HepG2 (cell line): ENCODE data around the gene LIME1. TPM values are rescaled to one million over a fixed set of nuclear protein-coding genes. Genes with fewer than 3 reads are reported as not detected.
A peak's percentile ranks its signal among the peaks of the same experiment; 100 is the strongest.

ENCODE experiments used
- ATRX ChIP-seq: sonication (generic); formaldehyde crosslinking; IDR thresholded peaks from 2 replicates; pipeline ENCODE4 v1.4.0; 2020; ENCODE audit warnings: missing genetic modification reagents, borderline replicate concordance
- CAMTA2 ChIP-seq: sonication (generic); formaldehyde crosslinking; IDR thresholded peaks from 2 replicates; pipeline ENCODE4 v1.4.0; 2020; ENCODE audit warnings: mild to moderate bottlenecking, missing genetic modification reagents, borderline replicate concordance
- FOXA3 ChIP-seq: IDR thresholded peaks from 2 replicates; pipeline ENCODE4 v1.6.1; 2016; ENCODE audit warnings: missing genetic modification reagents, missing compliant biosample characterization
- GZF1 ChIP-seq: sonication (generic); formaldehyde crosslinking; IDR thresholded peaks from 2 replicates; pipeline ENCODE4 v1.5.1; 2020; ENCODE audit warnings: mild to moderate bottlenecking, missing genetic modification reagents
- HOXA3 ChIP-seq: sonication (generic); formaldehyde crosslinking; IDR thresholded peaks from 2 replicates; pipeline ENCODE4 v1.5.0; 2020; ENCODE audit warnings: missing genetic modification reagents
- KDM5B ChIP-seq: sonication (generic); formaldehyde crosslinking; IDR thresholded peaks from 2 replicates; pipeline ENCODE4 v1.4.0; 2020; ENCODE audit warnings: missing genetic modification reagents, mild to moderate bottlenecking, borderline replicate concordance
- PPARG ChIP-seq: conservative IDR thresholded peaks from 2 replicates; pipeline ENCODE4 v1.6.1; 2016; ENCODE audit warnings: missing biosample characterization, missing genetic modification reagents
- TCF12 ChIP-seq, 2 experiments: fragments of 450-650 bp in 1 of 2; sonication (generic) in 1 of 2; formaldehyde crosslinking in 1 of 2; IDR thresholded peaks; 2 replicates each; pipeline versions ENCODE4 v1.6.1 to v1.8.0; 2017 to 2022; ENCODE audit warnings: antibody characterized with exemption in 1 of 2, mild to moderate bottlenecking in 1 of 2, missing genetic modification reagents in 1 of 2, moderate library complexity in 1 of 2
- TRIM24 ChIP-seq: sonication (generic); formaldehyde crosslinking; IDR thresholded peaks from 2 replicates; pipeline ENCODE4 v1.8.0; 2022; ENCODE audit warnings: mild to moderate bottlenecking, missing genetic modification reagents
- XBP1 ChIP-seq: sonication (generic); formaldehyde crosslinking; IDR thresholded peaks from 2 replicates; pipeline ENCODE4 v1.5.0; 2020; ENCODE audit warnings: missing genetic modification reagents
- ZNF317 ChIP-seq: sonication (generic); formaldehyde crosslinking; IDR thresholded peaks from 2 replicates; pipeline ENCODE4 v1.5.0; 2020; ENCODE audit warnings: mild to moderate bottlenecking, missing genetic modification reagents
- ZNF788 ChIP-seq: sonication (generic); formaldehyde crosslinking; IDR thresholded peaks from 2 replicates; pipeline ENCODE4 v1.5.0; 2020; ENCODE audit warnings: mild to moderate bottlenecking, missing genetic modification reagents, borderline replicate concordance
- polyA plus RNA-seq, 8 experiments: library from polyadenylated mRNA; depleted of rRNA in 3 of 8; stranded (reverse) in 7 of 8; unstranded in 1 of 8; fragments of >200 nt; fragmentation: Illumina TruSeq in 4 of 8; extraction: Trizol in 4 of 8; gene quantifications; 2 replicates each; pipeline versions ENCODE4 v1.2.1 to v1.2.3, GENCODE V29; 2011 to 2016; ENCODE audit warnings: low read depth in 4 of 8, missing spikeins in 1 of 8, mixed read lengths in 1 of 8; ENCODE audit not compliant: insufficient read depth in 1 of 8
- total RNA-seq, 5 experiments: library from RNA; depleted of rRNA; stranded (reverse); fragments of >200 nt; fragmentation: Illumina TruSeq; extraction: Trizol; gene quantifications; 2 replicates each; pipeline ENCODE4 v1.2.3, GENCODE V29; 2016; ENCODE audit warnings: low read depth in 1 of 5
- TF ChIP-seq, protein P1 (sequence below): sonication (generic); formaldehyde crosslinking; IDR thresholded peaks from 2 replicates; pipeline ENCODE4 v1.8.1; 2023; ENCODE audit warnings: mild to moderate bottlenecking, missing genetic modification reagents, borderline replicate concordance
- TF ChIP-seq, protein P2 (sequence below): sonication (generic); formaldehyde crosslinking; IDR thresholded peaks from 2 replicates; pipeline ENCODE4 v1.4.0; 2020; ENCODE audit warnings: missing genetic modification reagents
- TF ChIP-seq, protein P3 (sequence below): sonication (generic); formaldehyde crosslinking; IDR thresholded peaks from 2 replicates; pipeline ENCODE4 v1.5.0; 2020; ENCODE audit warnings: missing genetic modification reagents
- TF ChIP-seq, protein P4 (sequence below): sonication (generic); formaldehyde crosslinking; IDR thresholded peaks from 2 replicates; pipeline ENCODE4 v1.4.0; 2020; ENCODE audit warnings: missing genetic modification reagents
- TF ChIP-seq, protein P5 (sequence below), 2 experiments: fragments of 450-650 bp in 1 of 2; sonication (generic) in 1 of 2; formaldehyde crosslinking; IDR thresholded peaks; 2 replicates each; pipeline versions ENCODE4 v1.5.0 to v1.8.0; 2020 to 2022; ENCODE audit warnings: mild to moderate bottlenecking in 1 of 2, missing genetic modification reagents in 1 of 2

The LIME1 gene
- total and polyA plus RNA-seq, 2 of the 13 experiments (the other 11 are each of a cell fraction or from before 2014, with no cell fraction given), result 13.0 to 61.5 TPM

DNA sequence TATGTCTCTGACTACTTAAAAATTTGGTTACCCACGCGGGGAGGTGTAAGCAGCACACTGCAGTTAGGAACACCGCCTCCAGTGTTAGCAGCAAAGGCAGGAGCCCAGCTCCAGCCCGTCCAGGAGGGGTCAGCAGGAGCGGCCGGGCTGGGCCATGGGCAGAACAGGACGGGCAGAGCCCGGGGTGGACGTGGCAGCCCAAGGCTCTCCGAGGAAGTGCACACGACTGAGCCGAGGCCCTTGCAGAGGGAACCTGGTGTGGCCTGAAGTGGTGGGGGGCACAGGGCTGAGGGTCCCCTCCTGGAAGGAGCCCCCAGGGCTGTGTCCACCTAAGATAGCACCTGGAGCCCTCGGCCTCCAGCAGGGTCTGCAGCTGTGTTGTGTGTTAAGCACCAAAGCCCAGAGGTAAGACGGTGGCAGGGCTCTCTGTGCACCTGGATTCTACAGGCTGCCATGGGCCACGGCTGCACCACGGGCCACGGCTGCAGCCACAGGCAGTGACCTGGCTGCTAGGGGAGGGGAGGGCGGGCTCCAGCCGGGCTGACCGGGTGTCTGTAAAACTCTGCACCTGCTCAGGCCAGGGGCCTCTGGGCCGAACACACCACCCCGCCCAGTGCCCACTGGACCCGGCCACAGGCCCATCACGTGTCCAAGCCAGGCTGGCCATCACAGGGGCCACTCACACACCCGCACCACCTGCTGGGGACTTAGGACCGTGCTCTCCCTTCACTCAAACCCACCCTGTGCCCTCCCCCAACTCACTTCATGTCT is 9.7 kb downstream of the LIME1 start (continued):
- TF ChIP-seq ATRX (CRISPR knock-in tag) (no peak), CAMTA2 (CRISPR knock-in tag) (0 out of 2 replicates have a peak, but pooled peaks have one; percentile 8), TCF12 (IDR thresholded peaks at IDR 0.05) (no peak), TCF12 (CRISPR knock-in tag; IDR thresholded peaks at IDR 0.05) (peak; percentile 83; the same call in 1 of the 2 replicates), TRIM24 (no peak), KDM5B (CRISPR knock-in tag) (peak; percentile 74; the same call in 1 of the 2 replicates), GZF1 (CRISPR knock-in tag) (no peak), ZNF788 (0 out of 2 replicates have a peak, but pooled peaks have one; percentile 7), HOXA3 (CRISPR knock-in tag) (0 out of 2 replicates have a peak, but pooled peaks have one; percentile 17), ZNF317 (CRISPR knock-in tag) (0 out of 2 replicates have a peak, but pooled peaks have one; percentile 37), XBP1 (CRISPR knock-in tag) (no peak), PPARG (CRISPR knock-in tag) (no peak), FOXA3 (no peak)
- TF ChIP-seq, protein P1, sequence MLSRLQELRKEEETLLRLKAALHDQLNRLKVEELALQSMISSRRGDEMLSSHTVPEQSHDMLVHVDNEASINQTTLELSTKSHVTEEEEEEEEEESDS (CRISPR knock-in tag), result no peak
- TF ChIP-seq, protein P2, sequence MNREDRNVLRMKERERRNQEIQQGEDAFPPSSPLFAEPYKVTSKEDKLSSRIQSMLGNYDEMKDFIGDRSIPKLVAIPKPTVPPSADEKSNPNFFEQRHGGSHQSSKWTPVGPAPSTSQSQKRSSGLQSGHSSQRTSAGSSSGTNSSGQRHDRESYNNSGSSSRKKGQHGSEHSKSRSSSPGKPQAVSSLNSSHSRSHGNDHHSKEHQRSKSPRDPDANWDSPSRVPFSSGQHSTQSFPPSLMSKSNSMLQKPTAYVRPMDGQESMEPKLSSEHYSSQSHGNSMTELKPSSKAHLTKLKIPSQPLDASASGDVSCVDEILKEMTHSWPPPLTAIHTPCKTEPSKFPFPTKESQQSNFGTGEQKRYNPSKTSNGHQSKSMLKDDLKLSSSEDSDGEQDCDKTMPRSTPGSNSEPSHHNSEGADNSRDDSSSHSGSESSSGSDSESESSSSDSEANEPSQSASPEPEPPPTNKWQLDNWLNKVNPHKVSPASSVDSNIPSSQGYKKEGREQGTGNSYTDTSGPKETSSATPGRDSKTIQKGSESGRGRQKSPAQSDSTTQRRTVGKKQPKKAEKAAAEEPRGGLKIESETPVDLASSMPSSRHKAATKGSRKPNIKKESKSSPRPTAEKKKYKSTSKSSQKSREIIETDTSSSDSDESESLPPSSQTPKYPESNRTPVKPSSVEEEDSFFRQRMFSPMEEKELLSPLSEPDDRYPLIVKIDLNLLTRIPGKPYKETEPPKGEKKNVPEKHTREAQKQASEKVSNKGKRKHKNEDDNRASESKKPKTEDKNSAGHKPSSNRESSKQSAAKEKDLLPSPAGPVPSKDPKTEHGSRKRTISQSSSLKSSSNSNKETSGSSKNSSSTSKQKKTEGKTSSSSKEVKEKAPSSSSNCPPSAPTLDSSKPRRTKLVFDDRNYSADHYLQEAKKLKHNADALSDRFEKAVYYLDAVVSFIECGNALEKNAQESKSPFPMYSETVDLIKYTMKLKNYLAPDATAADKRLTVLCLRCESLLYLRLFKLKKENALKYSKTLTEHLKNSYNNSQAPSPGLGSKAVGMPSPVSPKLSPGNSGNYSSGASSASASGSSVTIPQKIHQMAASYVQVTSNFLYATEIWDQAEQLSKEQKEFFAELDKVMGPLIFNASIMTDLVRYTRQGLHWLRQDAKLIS (CRISPR knock-in tag), result peak; percentile 69; the same call in 1 of the 2 replicates
- TF ChIP-seq, protein P3, sequence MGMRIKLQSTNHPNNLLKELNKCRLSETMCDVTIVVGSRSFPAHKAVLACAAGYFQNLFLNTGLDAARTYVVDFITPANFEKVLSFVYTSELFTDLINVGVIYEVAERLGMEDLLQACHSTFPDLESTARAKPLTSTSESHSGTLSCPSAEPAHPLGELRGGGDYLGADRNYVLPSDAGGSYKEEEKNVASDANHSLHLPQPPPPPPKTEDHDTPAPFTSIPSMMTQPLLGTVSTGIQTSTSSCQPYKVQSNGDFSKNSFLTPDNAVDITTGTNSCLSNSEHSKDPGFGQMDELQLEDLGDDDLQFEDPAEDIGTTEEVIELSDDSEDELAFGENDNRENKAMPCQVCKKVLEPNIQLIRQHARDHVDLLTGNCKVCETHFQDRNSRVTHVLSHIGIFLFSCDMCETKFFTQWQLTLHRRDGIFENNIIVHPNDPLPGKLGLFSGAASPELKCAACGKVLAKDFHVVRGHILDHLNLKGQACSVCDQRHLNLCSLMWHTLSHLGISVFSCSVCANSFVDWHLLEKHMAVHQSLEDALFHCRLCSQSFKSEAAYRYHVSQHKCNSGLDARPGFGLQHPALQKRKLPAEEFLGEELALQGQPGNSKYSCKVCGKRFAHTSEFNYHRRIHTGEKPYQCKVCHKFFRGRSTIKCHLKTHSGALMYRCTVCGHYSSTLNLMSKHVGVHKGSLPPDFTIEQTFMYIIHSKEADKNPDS (CRISPR knock-in tag), result peak; percentile 51; the same call in 1 of the 2 replicates
- TF ChIP-seq, protein P4, sequence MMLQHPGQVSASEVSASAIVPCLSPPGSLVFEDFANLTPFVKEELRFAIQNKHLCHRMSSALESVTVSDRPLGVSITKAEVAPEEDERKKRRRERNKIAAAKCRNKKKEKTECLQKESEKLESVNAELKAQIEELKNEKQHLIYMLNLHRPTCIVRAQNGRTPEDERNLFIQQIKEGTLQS (CRISPR knock-in tag), result 0 out of 2 replicates have a peak, but pooled peaks have one; percentile 8
- TF ChIP-seq, protein P5, sequence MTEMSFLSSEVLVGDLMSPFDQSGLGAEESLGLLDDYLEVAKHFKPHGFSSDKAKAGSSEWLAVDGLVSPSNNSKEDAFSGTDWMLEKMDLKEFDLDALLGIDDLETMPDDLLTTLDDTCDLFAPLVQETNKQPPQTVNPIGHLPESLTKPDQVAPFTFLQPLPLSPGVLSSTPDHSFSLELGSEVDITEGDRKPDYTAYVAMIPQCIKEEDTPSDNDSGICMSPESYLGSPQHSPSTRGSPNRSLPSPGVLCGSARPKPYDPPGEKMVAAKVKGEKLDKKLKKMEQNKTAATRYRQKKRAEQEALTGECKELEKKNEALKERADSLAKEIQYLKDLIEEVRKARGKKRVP (CRISPR knock-in tag; IDR thresholded peaks at IDR 0.05), result peak in 1 of 2 experiments; percentile 53; a peak in 1 of 4 replicates
